Erythroblast (primary cell): Measurements from ENCODE around the gene AFDN.

Experiments
- GATA1 ChIP-seq: IDR thresholded peaks from 2 replicates; pipeline ENCODE4 v1.6.1; 2011; ENCODE audit warnings: low read depth, mild to moderate bottlenecking, control low read depth, low read length, moderate library complexity
- POLR2A ChIP-seq: IDR thresholded peaks from 2 replicates; pipeline ENCODE4 v1.6.1; 2011; ENCODE audit warnings: mild to moderate bottlenecking, low read length

- TF ChIP-seq POLR2A (no peak), GATA1 (no peak)
Observed at GRCh38 chr6:167988154-167988495, 161.4 kb downstream of the AFDN start.
